GM21576 (cell line): ENCODE results near the gene USP47.
A peak's percentile ranks its signal among the peaks of the same experiment; 100 is the strongest.

Source experiments
- ATAC-seq: cut with Tn5 transposase; IDR thresholded peaks from one replicate; pipeline ENCODE4 v1.9.1; 2021; ENCODE audit warnings: mild to moderate bottlenecking, moderate library complexity; ENCODE audit not compliant: unreplicated experiment

The USP47 gene, protein sequence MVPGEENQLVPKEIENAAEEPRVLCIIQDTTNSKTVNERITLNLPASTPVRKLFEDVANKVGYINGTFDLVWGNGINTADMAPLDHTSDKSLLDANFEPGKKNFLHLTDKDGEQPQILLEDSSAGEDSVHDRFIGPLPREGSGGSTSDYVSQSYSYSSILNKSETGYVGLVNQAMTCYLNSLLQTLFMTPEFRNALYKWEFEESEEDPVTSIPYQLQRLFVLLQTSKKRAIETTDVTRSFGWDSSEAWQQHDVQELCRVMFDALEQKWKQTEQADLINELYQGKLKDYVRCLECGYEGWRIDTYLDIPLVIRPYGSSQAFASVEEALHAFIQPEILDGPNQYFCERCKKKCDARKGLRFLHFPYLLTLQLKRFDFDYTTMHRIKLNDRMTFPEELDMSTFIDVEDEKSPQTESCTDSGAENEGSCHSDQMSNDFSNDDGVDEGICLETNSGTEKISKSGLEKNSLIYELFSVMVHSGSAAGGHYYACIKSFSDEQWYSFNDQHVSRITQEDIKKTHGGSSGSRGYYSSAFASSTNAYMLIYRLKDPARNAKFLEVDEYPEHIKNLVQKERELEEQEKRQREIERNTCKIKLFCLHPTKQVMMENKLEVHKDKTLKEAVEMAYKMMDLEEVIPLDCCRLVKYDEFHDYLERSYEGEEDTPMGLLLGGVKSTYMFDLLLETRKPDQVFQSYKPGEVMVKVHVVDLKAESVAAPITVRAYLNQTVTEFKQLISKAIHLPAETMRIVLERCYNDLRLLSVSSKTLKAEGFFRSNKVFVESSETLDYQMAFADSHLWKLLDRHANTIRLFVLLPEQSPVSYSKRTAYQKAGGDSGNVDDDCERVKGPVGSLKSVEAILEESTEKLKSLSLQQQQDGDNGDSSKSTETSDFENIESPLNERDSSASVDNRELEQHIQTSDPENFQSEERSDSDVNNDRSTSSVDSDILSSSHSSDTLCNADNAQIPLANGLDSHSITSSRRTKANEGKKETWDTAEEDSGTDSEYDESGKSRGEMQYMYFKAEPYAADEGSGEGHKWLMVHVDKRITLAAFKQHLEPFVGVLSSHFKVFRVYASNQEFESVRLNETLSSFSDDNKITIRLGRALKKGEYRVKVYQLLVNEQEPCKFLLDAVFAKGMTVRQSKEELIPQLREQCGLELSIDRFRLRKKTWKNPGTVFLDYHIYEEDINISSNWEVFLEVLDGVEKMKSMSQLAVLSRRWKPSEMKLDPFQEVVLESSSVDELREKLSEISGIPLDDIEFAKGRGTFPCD (N-terminal part only)

DNA sequence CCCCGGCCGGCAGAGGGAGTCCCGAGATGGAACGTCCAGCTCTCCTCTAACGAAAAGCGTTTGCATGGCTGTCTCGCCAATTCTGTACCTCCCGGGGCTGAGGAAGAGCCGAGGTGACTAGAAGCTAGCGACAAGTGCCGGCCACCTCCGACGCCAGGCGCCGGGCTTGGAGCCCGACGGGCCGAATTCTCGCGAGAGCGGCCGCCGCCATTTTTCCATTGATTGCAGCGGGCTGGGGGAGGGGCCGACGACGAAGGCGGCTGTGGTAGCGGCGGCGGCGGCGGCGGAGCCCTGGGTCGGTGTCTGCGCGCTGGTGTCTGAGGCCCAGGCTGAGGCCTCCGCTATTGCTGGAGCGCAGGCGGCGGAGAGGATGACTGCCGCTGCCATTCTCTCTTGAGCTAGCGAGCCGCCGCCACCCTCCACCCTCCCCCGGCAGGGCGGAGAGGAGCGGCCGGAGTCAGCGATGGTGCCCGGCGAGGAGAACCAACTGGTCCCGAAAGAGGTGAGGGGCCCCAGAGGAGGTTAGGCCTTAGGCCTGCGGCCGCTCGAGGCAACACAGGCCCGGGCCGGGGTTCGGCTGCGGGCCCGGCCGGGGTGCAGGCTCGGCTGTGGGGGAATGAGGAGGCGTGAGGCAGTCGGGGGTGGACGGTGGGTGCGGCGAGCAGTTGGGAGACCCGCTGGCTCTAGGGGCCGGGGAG is at the start of gene USP47:
USP47 (plus strand) TSS at position 250 of the 698 bp plus-strand sequence; CDS start at position 464, 214 bp downstream.
- peak; percentile 65 for ATAC-seq

DNA sequence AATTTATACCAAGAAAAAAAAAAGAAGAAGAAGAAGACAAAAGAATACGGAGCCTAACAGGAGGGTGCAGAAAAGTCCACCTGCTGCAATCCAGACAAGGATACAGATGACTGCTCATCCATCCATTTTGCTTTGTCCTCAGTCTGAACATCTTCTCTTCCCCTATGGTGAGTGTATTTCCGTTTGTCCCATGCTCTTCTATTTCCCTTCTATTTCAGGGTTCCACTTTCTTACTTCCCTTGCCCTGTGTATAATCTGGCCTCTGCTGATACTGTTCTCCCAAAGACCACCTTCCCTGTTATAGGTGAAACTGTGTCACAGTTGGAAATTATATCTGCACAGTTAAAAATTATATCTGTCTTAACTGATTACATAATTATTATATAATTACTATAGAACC is 48.7 kb upstream of the USP47 start:
- ATAC-seq: no peak

DNA sequence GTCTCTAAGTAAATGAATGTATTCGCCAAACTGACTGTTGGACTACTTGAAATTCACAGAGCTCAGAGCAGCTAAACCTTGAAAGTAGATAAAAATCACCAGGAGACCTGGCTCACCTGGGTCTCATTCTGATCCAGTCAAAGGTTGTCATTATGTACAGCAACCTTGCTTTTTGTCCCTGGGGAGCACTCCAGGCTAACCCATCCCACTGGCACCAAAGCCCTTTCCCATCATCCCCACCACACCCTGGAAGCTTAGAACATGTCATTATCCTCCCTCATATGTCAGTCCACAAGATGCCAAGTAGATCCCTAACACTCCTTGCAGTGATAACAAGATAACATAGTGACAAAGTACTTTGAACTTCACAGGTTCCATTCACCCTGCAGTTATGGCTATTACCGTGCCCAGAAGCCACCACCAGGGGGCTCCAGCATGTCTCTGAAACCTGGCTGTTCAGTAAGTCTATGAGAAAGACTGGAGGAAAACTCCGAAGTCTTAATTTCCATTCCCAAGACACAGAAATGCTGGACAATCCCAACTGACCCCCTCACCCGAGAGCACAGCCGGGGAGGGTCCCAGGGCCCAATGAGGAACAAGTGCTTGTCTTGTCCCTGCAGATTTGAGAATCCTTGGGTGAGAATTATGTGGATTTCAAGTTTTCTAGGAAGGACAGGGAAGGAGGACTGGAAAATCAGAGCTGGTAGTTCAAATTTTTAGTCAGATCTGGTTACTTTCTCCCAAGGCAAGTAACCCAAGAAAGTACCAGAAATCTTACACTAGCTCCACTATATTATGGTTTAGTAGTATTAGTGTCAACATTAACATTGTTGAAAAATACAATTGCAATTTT is 43.0 kb upstream of the USP47 start:
- no peak for ATAC-seq

DNA sequence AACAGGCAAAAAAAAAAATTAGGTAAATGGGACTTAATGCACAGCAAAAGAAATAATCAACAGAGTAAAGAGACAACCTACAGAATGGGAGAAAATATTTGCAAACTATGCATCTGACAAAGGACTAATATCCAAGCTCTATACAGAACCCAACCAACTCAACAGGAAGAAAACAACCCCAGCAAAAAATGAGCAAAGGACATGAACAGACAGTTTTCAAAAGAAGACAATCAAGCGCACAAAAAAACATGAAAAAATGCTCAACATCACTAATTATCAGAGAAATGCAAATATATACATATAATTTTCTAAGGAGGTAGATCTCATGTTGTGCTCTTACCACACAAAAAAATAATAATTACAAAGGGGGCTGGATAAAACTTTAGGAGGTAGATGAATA is 36.5 kb upstream of the USP47 start:
- ATAC-seq: no peak

DNA sequence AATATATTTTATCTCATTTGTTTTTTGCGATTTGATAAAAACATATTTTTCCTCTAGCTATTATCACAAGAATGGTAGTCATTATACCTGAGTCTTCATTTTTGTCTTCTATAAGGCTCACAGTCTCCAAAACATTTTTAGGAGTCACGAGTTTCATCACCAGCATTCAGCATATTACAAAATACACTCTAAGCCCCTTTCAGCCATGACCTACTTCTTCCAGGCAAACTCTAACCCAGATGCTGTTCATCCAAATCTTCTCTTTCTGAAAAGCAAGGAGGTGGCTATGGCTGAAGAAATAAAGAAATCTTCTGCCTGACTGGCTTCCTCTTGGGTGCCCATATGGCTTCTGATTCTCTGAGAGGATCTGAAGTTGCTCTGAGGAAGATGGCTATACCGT is 35.7 kb upstream of the USP47 start:
- ATAC-seq: no peak

DNA sequence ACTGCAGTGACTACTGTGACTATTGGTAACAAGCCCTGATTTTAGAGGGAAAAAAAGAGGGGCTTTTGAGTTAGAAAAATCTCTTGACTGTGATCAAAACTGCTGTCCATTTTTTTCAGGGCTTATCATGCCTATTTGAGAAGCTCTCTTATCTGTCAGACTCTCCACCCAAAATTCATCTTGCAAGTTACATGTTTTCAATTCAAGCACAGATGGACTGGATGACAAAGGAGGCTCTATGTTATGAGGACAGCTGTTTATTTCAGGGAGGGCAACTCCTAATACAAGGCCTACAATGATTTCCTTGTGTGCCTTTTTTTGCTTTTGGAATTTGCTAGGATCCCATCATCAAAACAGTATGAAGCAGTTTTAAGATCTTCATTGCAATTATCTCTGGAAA is 35.2 kb upstream of the USP47 start:
- no peak for ATAC-seq

DNA sequence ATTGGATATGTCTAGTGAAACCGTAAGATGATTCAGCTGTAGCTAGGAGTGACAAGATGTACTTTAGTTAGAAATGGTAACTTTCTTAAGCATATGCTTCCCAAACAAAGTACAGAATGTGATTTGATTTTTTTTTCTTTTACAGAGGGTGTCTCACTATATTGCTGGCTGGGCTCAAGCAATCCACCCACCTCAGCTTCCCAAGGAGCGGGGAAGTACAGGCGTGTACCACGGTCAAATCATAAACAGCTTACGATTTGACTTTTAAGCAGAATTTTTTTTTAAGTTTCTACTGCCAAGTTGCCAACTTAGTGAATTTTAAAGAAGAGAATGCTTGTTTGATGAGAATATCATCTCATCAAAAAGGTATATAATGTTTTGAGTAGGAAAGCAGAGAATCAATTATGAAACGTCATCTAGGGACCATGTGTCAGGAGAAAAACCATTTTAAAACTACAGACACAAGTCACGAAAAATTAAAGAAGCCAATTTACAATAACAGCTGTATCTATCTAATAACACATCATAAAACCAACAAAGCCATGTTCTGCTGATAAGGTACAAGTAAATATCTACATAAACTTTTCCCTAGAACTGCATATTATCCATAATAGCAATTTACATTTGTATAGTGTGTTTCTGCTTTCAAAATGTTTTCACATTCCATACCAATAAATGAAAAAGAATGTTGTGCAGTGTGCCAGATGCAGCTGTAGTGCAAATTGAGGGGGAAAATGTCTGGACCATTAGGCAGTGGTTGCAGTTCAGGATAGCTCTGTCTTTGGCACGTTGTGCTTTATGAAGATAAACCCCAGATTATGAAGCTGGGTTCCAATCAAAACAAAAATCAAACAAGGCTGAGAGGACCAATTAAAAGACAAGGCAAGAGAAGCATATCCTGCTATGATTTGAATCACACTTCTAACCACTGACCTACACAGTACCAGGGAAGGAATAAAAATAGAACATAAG is 33.7 kb upstream of the USP47 start:
- ATAC-seq: no peak

DNA sequence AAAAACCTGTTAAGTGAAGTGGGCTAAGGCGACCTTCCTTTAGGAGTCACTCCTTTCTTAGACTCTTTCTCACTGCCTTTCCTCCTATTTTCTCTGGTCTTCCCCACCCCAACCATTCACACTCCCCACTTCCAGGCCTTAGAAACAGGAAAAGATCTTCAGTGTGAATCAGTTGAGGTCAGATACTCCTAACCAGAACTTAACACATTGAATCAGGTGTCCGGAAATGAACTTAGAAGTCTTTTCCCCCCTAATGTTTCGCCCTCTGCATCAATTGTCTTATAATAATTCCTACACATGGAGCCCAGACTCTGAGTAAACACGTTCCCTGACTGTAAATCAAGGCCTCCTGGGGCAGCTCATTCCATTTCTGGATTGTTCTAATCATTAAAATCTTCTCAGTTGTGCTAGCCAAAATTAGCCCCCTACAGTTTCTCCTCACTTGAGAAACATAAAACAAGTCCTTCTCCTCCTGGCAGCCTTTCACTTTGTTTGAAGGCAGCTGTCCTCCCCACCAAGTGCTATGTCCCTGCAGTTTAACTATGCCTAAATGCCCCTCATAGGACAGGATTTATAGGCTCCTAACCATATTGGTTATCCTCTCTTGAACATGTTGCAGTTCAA is 32.7 kb upstream of the USP47 start:
- ATAC-seq: no peak

DNA sequence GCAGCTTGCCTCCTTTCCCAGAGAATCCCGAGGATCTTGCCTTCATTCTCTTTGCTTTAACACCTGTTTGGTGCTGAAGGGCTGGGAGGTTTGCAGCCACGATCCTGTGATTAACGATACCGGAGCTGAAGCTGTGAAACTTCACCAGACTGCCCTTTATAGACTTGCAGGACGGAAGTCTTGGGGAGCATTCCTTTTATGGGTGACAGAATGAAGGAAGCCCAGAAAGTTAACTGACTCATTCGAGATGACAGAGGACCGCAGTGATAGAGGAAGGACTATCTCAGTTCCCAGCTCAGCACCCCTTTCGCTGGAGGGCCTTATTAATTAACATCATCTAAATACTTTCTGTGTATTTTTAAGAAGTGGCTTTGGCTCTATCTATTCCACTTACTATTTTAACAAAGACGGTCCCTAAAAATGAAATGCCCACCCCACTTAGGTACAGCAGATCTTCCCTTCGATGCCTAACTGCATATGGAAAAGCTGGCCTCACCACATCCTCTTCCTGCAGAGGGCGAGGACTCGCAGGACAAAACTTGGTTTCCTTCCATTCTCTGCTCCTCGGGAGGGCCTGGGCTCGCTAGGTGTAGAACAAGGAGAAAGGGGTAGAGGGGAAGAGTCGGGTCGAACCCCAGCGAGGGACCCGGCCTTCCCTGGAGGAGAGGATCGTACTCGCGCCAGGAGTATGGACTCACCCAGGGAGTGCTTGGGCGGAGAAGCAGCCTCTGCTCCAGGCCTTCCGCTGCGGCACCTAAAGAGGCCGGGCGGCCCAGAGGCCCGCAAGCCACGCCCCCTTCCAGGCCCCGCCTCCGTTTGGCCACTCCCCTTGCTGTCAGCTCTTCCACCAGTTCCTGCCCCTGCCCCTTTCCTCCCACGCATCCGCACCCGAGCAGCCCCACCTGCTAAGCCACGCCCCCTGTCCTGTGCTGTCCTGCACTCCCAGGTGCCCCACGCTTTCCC is 30.7 kb upstream of the USP47 start:
- no peak for ATAC-seq

DNA sequence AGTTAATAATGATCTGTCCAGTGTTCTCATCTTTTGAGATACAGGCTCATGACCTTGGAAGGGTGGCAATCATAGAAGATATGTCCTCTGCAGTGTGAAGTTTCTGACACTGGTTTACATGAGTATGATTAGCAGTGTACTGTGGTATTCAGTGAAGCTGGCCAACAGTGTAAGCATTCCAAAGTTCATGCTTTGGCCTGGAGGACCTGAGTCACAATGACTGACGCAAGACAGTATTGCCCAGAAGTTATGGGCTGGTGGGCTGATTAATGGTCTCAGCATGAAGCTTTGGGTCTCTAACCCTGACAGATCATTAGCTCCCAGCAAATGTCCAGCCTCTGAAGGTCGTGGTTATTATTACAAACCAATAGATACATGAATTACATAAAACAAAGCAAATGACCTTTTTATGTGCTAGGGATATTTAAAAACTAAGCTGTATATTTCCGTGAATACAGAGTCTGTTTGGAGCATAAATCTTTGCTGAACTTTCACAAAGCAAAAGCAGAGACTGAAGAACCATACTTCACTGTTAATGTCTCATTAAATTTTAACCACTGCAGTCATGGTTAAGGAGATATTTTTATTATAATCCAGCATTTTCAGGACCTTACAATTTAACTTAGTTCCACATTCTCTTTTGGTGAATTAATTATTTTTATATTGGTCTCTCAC is 28.3 kb upstream of the USP47 start:
- no peak for ATAC-seq

DNA sequence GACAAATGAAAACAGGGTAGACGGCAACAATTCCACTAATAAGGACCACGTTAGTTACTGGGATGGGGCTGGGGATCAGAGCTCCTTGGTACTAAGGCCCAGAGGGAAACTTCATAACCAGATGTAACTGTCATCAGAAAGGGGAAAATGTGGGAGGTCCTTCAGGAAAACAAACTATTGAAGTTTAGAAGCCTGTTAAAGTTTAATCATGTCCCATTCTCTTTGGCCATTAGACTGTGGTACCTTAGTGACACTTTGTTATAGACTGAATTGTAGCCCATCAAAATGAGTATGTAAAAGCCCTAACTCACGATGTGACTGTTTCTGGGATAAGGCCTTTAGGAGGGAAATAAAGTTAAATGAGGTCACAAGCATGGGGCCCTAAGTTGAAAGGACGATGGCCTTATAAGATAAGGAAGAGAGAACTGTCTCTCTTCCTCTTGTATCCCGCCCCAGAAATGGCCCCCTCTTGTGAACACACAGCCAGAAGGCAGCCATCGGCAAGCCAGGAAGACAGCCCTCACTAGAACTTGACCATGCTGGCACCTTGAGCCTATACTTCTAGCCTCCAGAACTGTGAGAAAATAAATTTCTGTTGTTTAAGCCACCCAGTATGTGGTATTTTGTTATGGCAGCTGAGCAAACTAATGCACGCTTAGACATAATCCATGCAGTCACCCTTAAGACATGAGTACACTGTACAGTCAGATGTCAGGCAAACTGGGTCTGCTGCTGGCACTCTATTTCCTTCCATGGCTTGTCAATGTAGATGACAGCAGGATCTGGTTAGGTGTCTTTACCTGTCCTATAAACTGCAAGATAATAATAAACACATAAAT is 26.9 kb upstream of the USP47 start:
- ATAC-seq: no peak

DNA sequence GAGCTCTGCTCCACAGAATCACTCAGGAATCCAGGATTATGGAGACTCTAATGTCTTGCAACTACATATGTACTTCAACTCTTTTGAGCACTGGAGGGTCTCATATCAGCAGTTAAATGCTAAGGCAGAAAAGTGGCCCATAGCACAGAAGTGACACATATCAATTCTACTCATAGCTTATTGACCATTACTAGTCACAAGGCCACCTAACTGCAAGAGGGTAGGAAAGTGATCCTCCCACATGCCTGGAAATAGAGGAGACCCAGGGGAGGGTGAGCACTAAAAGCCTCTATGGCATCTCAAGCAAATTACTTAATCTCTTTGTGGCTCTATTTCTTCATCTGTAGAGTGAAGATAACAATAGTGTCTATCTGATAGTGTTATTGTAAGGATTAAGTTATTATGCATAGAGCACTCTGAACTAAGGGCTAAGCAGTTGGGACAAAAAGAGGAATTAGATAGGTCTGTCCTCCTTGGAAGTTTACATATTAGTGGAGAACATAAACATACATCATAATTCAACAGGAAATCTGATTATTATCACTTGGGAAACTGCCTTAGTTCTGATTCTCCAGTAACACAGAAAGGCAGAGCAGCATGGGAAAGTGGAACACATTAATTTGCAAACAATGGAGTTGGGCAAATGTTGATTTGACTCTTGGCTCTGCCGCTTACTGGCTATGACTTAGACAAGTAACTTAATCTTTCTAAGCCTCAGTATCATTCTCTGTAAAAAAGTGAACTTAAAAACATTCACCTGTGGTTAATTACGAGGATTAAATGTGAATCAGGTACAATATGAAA is 25.1 kb upstream of the USP47 start:
- no peak for ATAC-seq

DNA sequence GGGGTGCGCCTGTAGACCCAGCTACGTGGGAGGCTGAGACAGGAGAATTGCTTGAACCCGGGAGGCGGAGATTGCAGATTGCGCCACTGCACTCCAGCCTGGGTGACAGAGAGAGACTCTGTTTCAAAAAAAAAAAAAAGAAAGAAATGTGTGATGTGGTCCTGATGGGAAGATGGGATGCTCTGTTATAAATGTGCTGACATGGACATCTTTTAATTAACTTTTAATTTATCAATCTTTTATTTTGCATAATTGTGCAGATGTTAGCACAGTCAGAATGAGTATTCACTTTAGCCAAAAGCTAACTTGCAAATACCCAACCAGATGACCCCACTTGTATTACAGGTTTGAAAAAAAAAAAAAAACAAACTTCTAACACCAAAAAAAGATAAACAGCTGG is 23.8 kb upstream of the USP47 start:
- ATAC-seq: no peak

DNA sequence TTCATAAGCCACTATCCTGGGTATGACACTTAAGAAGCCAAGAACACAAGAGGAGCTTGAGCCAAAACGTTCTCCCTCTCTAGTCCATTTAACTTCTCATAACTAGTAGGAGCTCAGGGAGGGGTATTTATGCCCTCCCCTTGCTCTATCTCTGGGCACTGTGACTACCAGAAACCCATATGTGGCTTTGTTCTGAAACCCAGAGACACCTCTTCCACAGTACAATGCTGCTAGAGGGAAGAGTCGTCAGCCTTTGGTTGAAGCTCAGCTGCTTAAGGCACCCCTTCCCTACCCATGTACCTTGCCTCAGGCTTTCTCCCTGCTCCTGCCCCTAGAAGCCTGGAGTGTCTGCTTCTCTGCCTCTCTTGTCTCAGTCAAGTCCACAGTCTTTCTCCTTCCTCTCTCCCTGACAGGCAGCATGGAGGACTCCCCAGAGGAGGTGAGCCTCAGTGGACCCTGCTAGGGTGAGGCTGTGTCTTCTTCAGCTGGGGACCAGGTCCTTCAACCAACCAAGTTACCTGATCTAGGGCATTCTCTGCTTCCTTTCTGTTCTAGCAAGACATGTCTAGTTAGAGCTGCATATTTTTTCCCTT is 23.1 kb upstream of the USP47 start:
- ATAC-seq: no peak
